IMR-90 (cell line): Measurements from ENCODE around the gene ZBTB8A. TPM values are rescaled to one million over a fixed set of nuclear protein-coding genes. Genes with fewer than 3 reads are reported as not detected.
"Not testable (repeated sequence)": the region's sequence is repeated elsewhere in the genome, so short reads cannot be mapped to it uniquely, and the experiment has no call there.

ENCODE experiments used
- ATAC-seq: fragments of 200-7000 bp; cut with Tn5 transposase; 2 replicates; pipeline ENCODE4 v1.9.1; 2020; ENCODE audit warnings: low read depth, mild to moderate bottlenecking, moderate library complexity
- BruUV-seq: library from RNA; stranded (reverse); fragments of 400-500 nt; replicated peaks from 2 replicates; lab custom pipeline; 2021; lab: Mats Ljungman, UMichigan
- CTCF ChIA-PET: fragments of 300-600 bp; formaldehyde crosslinking; extraction: SDS; loops from one replicate; lab custom pipeline; 2021; ENCODE audit warnings: antibody characterized with exemption; lab: Yijun Ruan, JAX
- POLR2A ChIA-PET: fragments of 300-600 bp; sonication (Branson Sonifier 250); formaldehyde crosslinking; loops from one replicate; lab custom pipeline; 2022; ENCODE audit warnings: antibody characterized with exemption; ENCODE audit not compliant: unreplicated experiment; lab: Charles Lee
- DNase-seq: peaks from one replicate; pipeline ENCODE4 v3.0.0; 2013
- H2AFZ ChIP-seq: replicated peaks from 2 replicates; pipeline ENCODE3; 2013; ENCODE audit warnings: low read length, mild to moderate bottlenecking; ENCODE audit not compliant: poor library complexity
- H2AK5ac ChIP-seq: 2 replicates; pipeline ENCODE4 v1.6.1; 2013; ENCODE audit warnings: low read depth, low read length, inconsistent platforms
- H2AK9ac ChIP-seq: replicated peaks from 2 replicates; pipeline ENCODE3; 2013; ENCODE audit warnings: mild to moderate bottlenecking, low read depth, low read length, moderate library complexity; ENCODE audit not compliant: poor library complexity
- H2BK120ac ChIP-seq: 2 replicates; pipeline ENCODE4 v1.6.1; 2013; ENCODE audit warnings: low read depth, low read length, inconsistent platforms
- H2BK15ac ChIP-seq: 3 replicates; pipeline ENCODE4 v1.6.1; 2013; ENCODE audit warnings: low read depth, low read length, inconsistent platforms
- H2BK20ac ChIP-seq: 2 replicates; pipeline ENCODE4 v1.6.1; 2013; ENCODE audit warnings: low read depth, mild to moderate bottlenecking, inconsistent platforms, low read length, moderate library complexity
- H2BK5ac ChIP-seq: 2 replicates; pipeline ENCODE4 v1.6.1; 2013; ENCODE audit warnings: mild to moderate bottlenecking, low read depth, low read length, inconsistent platforms; ENCODE audit not compliant: poor library complexity, severe bottlenecking
- H3K14ac ChIP-seq: replicated peaks from 2 replicates; pipeline ENCODE4 v1.6.1; 2013; ENCODE audit warnings: low read depth, low read length, inconsistent platforms
- H3K18ac ChIP-seq: 2 replicates; pipeline ENCODE4 v1.6.1; 2013; ENCODE audit warnings: low read depth, low read length, control low read depth
- H3K23ac ChIP-seq: 2 replicates; pipeline ENCODE4 v1.6.1; 2013; ENCODE audit warnings: low read depth, low read length, inconsistent platforms
- H3K27ac ChIP-seq: 2 replicates; pipeline ENCODE4 v1.5.1; 2013; ENCODE audit warnings: mild to moderate bottlenecking, control low read depth, low read length; ENCODE audit not compliant: insufficient read depth
- H3K27me3 ChIP-seq: 2 replicates; pipeline ENCODE4 v1.6.1; 2013; ENCODE audit warnings: low read length; ENCODE audit not compliant: control insufficient read depth, insufficient read depth
- H3K36me3 ChIP-seq: 2 replicates; pipeline ENCODE4 v1.6.1; 2013; ENCODE audit warnings: low read length, mixed read lengths; ENCODE audit not compliant: control insufficient read depth, insufficient read depth
- H3K4ac ChIP-seq: 2 replicates; pipeline ENCODE4 v1.6.1; 2013; ENCODE audit warnings: low read depth, low read length, inconsistent platforms
- H3K4me1 ChIP-seq: 2 replicates; pipeline ENCODE4 v1.6.1; 2013; ENCODE audit warnings: low read length, mixed read lengths; ENCODE audit not compliant: control insufficient read depth, insufficient read depth
- H3K4me2 ChIP-seq: 2 replicates; pipeline ENCODE4 v1.6.1; 2013; ENCODE audit warnings: low read depth, mild to moderate bottlenecking, control low read depth, low read length, moderate library complexity
- H3K4me3 ChIP-seq: 2 replicates; pipeline ENCODE4 v1.5.1; 2013; ENCODE audit warnings: low read depth, mild to moderate bottlenecking, control low read depth, low read length, moderate library complexity; ENCODE audit not compliant: insufficient read depth
- H3K56ac ChIP-seq: 2 replicates; pipeline ENCODE4 v1.6.1; 2013; ENCODE audit warnings: low read length, inconsistent platforms; ENCODE audit not compliant: insufficient read depth; ENCODE audit errors: extremely low read depth
- H3K79me1 ChIP-seq, 2 experiments: 2 replicates each; pipeline ENCODE4 v1.6.1; 2013; ENCODE audit warnings: low read length in 2 of 2, inconsistent platforms in 1 of 2, low read depth in 1 of 2
- H3K9ac ChIP-seq: 2 replicates; pipeline ENCODE4 v1.6.1; 2013; ENCODE audit warnings: low read depth, low read length, control low read depth
- H3K9me1 ChIP-seq: 2 replicates; pipeline ENCODE4 v1.6.1; 2013; ENCODE audit warnings: low read length, inconsistent platforms; ENCODE audit not compliant: insufficient read depth
- H3K9me3 ChIP-seq: 2 replicates; pipeline ENCODE4 v1.6.1; 2013; ENCODE audit warnings: low read length; ENCODE audit not compliant: control insufficient read depth, insufficient read depth
- H4K20me1 ChIP-seq: 2 replicates; pipeline ENCODE4 v1.6.1; 2013; ENCODE audit warnings: low read length, inconsistent platforms; ENCODE audit not compliant: insufficient read depth
- H4K5ac ChIP-seq: 2 replicates; pipeline ENCODE4 v1.6.1; 2013; ENCODE audit warnings: mild to moderate bottlenecking, low read depth, low read length, control low read depth
- H4K8ac ChIP-seq, 2 experiments: 2 replicates each; pipeline ENCODE4 v1.6.1; 2013; ENCODE audit warnings: low read depth in 2 of 2, low read length in 2 of 2, control low read depth in 1 of 2, inconsistent platforms in 1 of 2
- H4K91ac ChIP-seq: 2 replicates; pipeline ENCODE4 v1.6.1; 2013; ENCODE audit warnings: low read depth, low read length, inconsistent platforms; ENCODE audit not compliant: insufficient read depth
- BHLHE40 ChIP-seq: fragments of 150-350 bp; IDR thresholded peaks from 2 replicates; pipeline ENCODE4 v1.6.1; 2016; ENCODE audit warnings: mild to moderate bottlenecking, low read depth, low read length
- CEBPB ChIP-seq: IDR thresholded peaks from 2 replicates; pipeline ENCODE4 v1.6.1; 2012; ENCODE audit warnings: low read depth, low read length, improper control_type of control experiment
- FOS ChIP-seq: fragments of 150-350 bp; IDR thresholded peaks from 2 replicates; pipeline ENCODE4 v1.6.1; 2016; ENCODE audit warnings: low read depth, low read length
- MXI1 ChIP-seq: IDR thresholded peaks from 2 replicates; pipeline ENCODE4 v1.6.1; 2012; ENCODE audit warnings: low read depth, mild to moderate bottlenecking, low read length, moderate library complexity, borderline replicate concordance
- RCOR1 ChIP-seq: IDR thresholded peaks from 2 replicates; pipeline ENCODE4 v1.6.1; 2012; ENCODE audit warnings: mild to moderate bottlenecking, low read length, improper control_type of control experiment; ENCODE audit not compliant: insufficient replicate concordance
- SMC3 ChIP-seq: fragments of 150-350 bp; IDR thresholded peaks from 2 replicates; pipeline ENCODE4 v1.6.1; 2016; ENCODE audit warnings: low read depth, mild to moderate bottlenecking, antibody characterized with exemption, low read length, moderate library complexity
- USF2 ChIP-seq: fragments of 150-350 bp; IDR thresholded peaks from 2 replicates; pipeline ENCODE4 v1.6.1; 2017; ENCODE audit warnings: mild to moderate bottlenecking, antibody characterized with exemption, low read length, low read depth
- WGBS, 2 experiments: methylation state at CpG; one replicate each; pipeline versions ENCODE4 v1.1.5 to v1.1.7; 2013; ENCODE audit warnings: missing lambda C conversion rate in 2 of 2; ENCODE audit not compliant: insufficient read length in 1 of 2; ENCODE audit errors: extremely low coverage in 2 of 2; 5-methylcytosine and 5-hydroxymethylcytosine counted together
- dilution Hi-C: fragments of 300-500 bp; cut with HindIII; formaldehyde crosslinking; loops from one replicate; pipeline ENCODE4 v1.14.3; 2018; ENCODE audit warnings: low sequenced_read_pairs; ENCODE audit not compliant: unreplicated experiment
- in situ Hi-C: fragments of 300-500 bp; cut with MboI; formaldehyde crosslinking; loops from 3 replicates; pipeline ENCODE4 v1.14.3; 2019; ENCODE audit warnings: low sequenced_read_pairs, inconsistent platforms, mixed read lengths
- intact Hi-C: fragments of 100-400 bp; cut with micrococcal nuclease; formaldehyde crosslinking; loops from 2 replicates; pipeline ENCODE4 v1.10.0; 2022
- polyA plus RNA-seq, 3 experiments: library from polyadenylated mRNA; depleted of rRNA; stranded (reverse); fragments of >200 nt; gene quantifications; 2 replicates each; pipeline ENCODE4 v1.2.3, GENCODE V29; 2012; ENCODE audit warnings: low replicate concordance in 1 of 3
- total RNA-seq: library from RNA; depleted of rRNA; stranded (reverse); fragments of >200 nt; gene quantifications from 2 replicates; pipeline ENCODE4 v1.2.3, GENCODE V29; 2012

Gene ZBTB8A
- total and polyA plus RNA-seq, 2 of the 4 experiments (the other 2 are of a cell fraction) = 2.1 to 6.1 TPM

GRCh38 chr1:32554288-32554687 lies 15.1 kb downstream of the ZBTB8A start:
- dilution Hi-C loops = no loop called here
- H3K14ac ChIP-seq = no peak overlapping the region
- no peak overlapping the region for H2BK120ac ChIP-seq
- CTCF ChIA-PET = no interaction called here
- H3K79me1 ChIP-seq = peaks cover 14 to 15% of the 10 kb centered on the region in 2 experiments; a peak in 3 of 4 replicates
- no peaks in the 10 kb centered on the region for H4K20me1 ChIP-seq
- peaks cover 2% of the 10 kb centered on the region; the same call in 1 of the 2 replicates for H3K36me3 ChIP-seq
- H3K9me3 ChIP-seq = no peaks in the 10 kb centered on the region
- no CpG with 5 or more reads among the region's 3 CpGs for WGBS, 2 experiments
- H4K5ac ChIP-seq = no peak overlapping the region
- H3K4ac ChIP-seq = no peak overlapping the region
- H3K4me1 ChIP-seq = no peaks in the 10 kb centered on the region
- no peak overlapping the region for H4K8ac ChIP-seq
- no peak overlapping the region for H2BK5ac ChIP-seq
- no peak overlapping the region for H2AK5ac ChIP-seq
- no peak overlapping the region for H2BK20ac ChIP-seq
- H3K4me2 ChIP-seq = no peak overlapping the region
- DNase-seq (no peak), ATAC-seq (no peak)
- no peaks in the 10 kb centered on the region for H3K27me3 ChIP-seq
- H2AK9ac ChIP-seq = no peak overlapping the region
- H2AFZ ChIP-seq = no peak overlapping the region
- POLR2A ChIA-PET = no interaction called here
- TF ChIP-seq RCOR1 = no peak
- no peak for TF ChIP-seq USF2
- no peak for TF ChIP-seq FOS
- TF ChIP-seq SMC3 = no peak
- no peak for TF ChIP-seq MXI1
- no peak for TF ChIP-seq CEBPB
- no peak for TF ChIP-seq BHLHE40
- no peak overlapping the region for H3K23ac ChIP-seq
- H3K9ac ChIP-seq = no peak overlapping the region
- intact Hi-C loops = no loop called here
- no peak overlapping the region for H3K4me3 ChIP-seq
- H4K91ac ChIP-seq = no peak overlapping the region
- H3K18ac ChIP-seq = no peak overlapping the region
- no peaks in the 10 kb centered on the region for H3K9me1 ChIP-seq
- H2BK15ac ChIP-seq = no peak overlapping the region
- no TSS peak for BruUV-seq
- no peak overlapping the region for H3K27ac ChIP-seq
- in situ Hi-C loops = no loop called here
- H3K56ac ChIP-seq = no peak overlapping the region

DNA sequence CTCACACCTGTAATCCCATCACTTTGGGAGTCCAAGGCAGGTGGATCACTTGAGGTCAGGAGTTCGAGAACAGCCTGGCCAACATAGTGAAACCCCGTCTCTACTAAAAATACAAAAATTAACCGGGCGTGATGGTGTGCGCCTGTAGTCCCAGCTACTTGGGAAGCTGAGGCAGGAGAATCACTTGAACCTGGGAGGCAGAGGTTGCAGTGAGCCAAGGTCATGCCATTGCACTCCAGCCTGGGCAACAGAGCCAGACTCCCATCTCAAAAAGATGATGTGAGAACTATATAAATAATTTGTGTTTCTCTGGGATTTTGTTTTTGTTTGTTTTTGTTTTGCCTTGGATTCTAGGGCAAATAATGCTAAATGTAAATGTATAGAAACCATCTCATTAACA lies 17.8 kb downstream of the ZBTB8A start:
- POLR2A ChIA-PET, H4K91ac ChIP-seq, H3K79me1 ChIP-seq, H3K9me3 ChIP-seq, BruUV-seq, CTCF ChIA-PET, H3K9ac ChIP-seq, H4K8ac ChIP-seq, H3K4me1 ChIP-seq, H3K23ac ChIP-seq, H3K4ac ChIP-seq, in situ Hi-C loops, H2BK5ac ChIP-seq, H3K27ac ChIP-seq, intact Hi-C loops, H3K36me3 ChIP-seq, H2BK20ac ChIP-seq, H4K20me1 ChIP-seq, H3K18ac ChIP-seq, H2AK5ac ChIP-seq, H3K4me3 ChIP-seq, H3K9me1 ChIP-seq, H3K4me2 ChIP-seq, H3K27me3 ChIP-seq, dilution Hi-C loops, H3K56ac ChIP-seq, H2BK120ac ChIP-seq, H2AK9ac ChIP-seq, ATAC-seq, H2AFZ ChIP-seq, H4K5ac ChIP-seq, H3K14ac ChIP-seq, H2BK15ac ChIP-seq, DNase-seq: not testable (repeated sequence)
- no CpG with 5 or more reads among the region's 5 CpGs for WGBS, 2 experiments
